Mononuclear cell (primary cell): ENCODE data around the gene SCN2B. TPM values are rescaled to one million over a fixed set of nuclear protein-coding genes. Genes with fewer than 3 reads are reported as not detected.
"Not testable (repeated sequence)": the region's sequence is repeated elsewhere in the genome, so short reads cannot be mapped to it uniquely, and the experiment has no call there.

Source experiments
- H3K27me3 ChIP-seq: 2 replicates; pipeline ENCODE4 v1.6.0; 2011; ENCODE audit warnings: low read length, control low read depth; ENCODE audit not compliant: insufficient read depth
- H3K4me1 ChIP-seq: 2 replicates; pipeline ENCODE4 v1.5.1; 2011; ENCODE audit warnings: mild to moderate bottlenecking, low read length, control low read depth; ENCODE audit not compliant: insufficient read depth
- H3K4me3 ChIP-seq: 2 replicates; pipeline ENCODE4 v1.5.1; 2011; ENCODE audit warnings: mild to moderate bottlenecking, low read length, moderate library complexity
- H3K9me3 ChIP-seq: 2 replicates; pipeline ENCODE4 v1.5.1; 2011; ENCODE audit warnings: low read depth, mild to moderate bottlenecking, control low read depth, low read length
- total RNA-seq: library from RNA; depleted of rRNA; stranded (reverse); fragments of >200 nt; gene quantifications from one replicate; pipeline ENCODE4 v1.2.3, GENCODE V29; 2012

Gene SCN2B
- total RNA-seq, 1 donor, result not detected

DNA sequence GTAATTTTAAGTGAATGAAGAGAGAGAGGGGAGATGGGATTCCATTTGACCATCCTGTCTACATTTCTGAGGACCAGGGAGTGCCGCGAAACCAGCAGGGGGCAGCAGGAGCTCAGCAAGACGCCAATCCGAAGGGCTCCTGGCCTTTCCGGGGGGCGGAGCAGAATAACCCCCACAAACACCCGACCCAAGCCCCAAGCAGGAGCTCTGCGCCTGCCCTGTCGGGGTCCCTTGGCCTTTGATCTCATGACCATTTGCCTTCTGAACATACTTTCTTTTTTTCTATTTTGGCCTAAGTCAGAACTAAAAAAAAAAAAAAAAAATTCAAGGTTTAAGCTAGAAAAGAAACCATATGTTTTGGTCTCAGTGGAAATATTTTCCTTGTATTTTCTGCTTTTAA lies 21.9 kb upstream of the SCN2B start:
- no peaks in the 10 kb centered on the region for H3K9me3 ChIP-seq
- peaks cover 44% of the 10 kb centered on the region for H3K4me1 ChIP-seq
- no peak overlapping the region for H3K4me3 ChIP-seq
- H3K27me3 ChIP-seq, result no peaks in the 10 kb centered on the region

DNA sequence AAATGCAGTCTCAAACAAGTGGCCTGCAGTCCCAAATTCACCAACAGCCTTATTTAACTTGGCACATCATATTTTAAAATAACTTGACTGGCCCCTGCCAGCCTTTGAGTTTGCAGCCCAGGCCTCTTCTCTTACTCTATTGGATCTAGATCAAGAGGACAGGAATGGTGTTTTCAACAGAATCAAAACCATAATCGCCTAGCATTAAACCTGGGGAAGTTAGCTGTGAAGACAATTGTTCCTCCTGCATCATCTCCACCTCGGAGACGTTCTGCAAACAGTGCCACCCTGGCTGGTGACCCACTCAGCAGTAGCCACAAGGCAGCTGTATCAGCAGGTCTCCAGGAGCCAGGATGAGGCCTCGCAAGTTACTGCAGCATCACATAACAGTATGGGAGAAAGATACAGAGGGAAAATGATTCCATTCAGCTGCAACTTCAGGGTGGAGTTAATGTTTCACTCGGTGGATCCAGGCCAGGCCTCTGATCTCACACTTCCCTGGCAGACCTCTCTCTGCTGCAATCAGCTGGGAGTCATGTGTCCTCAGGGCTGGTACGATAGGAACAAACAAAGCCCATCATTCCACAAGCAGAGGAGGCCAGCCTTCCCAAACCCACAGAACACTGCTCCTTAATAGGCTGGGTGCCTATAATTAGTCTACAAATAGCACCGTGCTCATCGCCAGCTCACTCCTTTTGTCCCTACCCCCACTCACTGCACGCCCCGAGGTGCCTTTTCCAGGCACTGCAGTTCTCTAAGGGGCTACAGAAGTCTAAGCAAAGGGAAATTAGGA lies 18.6 kb upstream of the SCN2B start:
- no peak overlapping the region for H3K4me3 ChIP-seq
- H3K9me3 ChIP-seq, result no peaks in the 10 kb centered on the region
- peaks cover 12% of the 10 kb centered on the region for H3K4me1 ChIP-seq
- no peaks in the 10 kb centered on the region for H3K27me3 ChIP-seq

DNA sequence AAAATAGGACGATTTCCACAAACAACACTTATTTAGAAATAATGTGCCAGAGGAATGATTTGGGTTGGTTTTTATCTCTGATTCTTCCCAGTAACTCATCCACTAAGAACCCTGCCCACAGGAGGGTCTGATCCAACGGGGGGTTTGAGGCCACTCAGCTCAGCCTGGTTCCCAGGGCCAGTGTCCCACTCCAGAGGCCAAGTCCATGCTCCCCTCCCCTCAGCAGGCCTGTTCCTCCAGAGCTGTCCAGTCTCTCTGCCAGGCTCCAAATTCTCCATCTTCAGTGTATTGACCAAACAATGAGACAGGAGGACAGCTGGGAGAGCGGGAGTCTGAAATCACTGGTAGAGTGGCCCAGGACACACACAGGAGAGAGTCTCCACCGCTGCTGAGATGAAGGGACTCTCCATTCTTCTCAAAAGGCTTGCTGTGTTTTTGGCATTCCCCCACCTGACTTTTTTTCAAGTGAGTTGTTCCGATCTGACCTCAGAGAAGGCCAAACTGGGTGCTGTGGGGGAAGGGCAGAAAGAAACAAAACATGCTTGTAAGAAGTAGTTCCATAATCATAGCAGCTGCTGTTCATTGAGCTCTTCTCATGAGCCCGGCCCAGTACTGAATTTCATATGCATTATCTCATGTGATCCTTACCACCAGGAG lies 17.6 kb upstream of the SCN2B start:
- Histone ChIP-seq H3K9me3 (no peaks in the 10 kb centered on the region), H3K27me3 (no peaks in the 10 kb centered on the region), H3K4me3 (no peak overlapping the region), H3K4me1 (peaks cover 8% of the 10 kb centered on the region)

DNA sequence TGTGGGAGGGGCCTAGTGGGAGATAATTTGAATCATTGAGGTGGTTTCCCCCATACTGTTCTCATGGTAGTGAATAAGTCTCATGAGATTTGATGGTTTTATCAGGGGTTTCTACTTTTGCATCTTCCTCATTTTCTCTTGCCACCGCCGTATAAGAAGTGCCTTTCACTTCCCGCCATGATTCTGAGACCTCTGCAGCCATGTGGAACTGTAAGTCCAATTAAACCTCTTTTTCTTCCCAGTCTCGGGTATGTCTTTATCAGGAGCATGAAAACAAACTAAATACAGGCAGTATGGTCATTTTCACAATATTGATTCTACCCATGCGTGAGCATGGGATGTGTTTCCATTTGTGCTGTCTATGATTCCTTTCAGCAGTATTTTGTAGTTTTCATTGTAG lies 16.4 kb upstream of the SCN2B start:
- H3K4me1 ChIP-seq, H3K27me3 ChIP-seq, H3K4me3 ChIP-seq, H3K9me3 ChIP-seq: not testable (repeated sequence)

DNA sequence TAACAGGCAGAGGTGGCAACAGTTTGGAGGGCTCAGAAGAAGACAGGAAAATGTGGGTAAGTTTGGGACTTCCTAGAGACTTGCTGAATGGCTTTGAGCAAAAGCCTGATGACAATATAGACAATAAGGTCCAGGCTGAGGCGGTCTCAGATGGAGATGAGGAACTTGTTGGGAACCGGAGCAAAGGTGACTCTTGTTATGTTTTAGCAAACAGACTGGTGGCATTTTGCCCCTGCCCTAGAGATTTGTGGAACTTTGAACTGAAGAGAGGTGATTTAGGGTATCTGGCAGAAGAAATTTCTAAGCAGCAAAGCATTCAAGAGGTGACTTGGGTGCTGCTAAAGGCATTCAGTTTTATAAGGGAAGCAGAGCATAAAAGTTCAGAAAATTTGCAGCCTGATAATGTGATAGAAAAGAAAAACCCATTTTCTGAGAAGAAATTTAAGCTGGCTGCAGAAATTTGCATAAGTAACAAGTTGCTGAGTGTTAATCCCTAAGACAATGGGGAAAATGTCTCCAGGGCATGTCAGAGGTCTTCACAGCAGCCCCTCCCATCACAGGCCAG lies 14.6 kb upstream of the SCN2B start:
- H3K27me3 ChIP-seq, H3K4me3 ChIP-seq, H3K9me3 ChIP-seq: not testable (repeated sequence)
- H3K4me1 ChIP-seq, result peaks cover 21% of the 10 kb centered on the region

DNA sequence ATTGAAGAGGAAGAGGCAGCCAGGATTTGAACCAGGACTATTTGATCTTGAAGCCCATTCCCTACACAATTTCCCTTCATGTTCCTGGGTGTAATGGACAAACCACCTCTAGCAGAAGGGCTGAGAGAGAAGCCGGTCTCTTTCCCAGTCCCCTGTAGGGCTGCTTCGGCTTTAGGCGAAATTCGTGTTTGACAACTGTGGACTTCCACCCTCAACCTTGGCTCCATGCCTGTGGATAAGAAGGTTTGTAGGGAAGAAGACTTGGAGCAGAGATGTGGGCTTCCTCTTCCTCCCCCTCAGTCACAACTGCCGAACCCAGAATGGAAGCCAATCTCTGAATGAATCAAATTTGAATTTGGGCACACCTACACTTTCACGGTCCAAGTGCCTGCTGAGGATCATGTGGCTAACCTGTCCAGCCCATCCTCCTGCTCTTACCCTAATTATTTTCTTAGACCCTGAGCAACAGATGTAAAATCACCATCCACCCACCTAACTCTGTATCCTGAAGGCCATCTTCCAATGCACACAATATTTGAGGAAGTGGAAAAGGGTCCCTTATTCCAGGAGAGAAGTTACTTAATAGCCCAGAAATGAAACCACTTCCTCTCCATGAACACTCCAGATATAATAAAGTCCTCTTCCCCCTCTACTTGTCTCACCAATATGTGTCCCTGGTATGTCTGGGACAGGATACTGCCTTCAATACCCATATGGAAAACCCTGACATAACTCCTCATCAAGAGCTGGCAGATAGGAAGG lies 10.1 kb upstream of the SCN2B start:
- no peak overlapping the region for H3K4me3 ChIP-seq
- no peaks in the 10 kb centered on the region for H3K27me3 ChIP-seq
- H3K4me1 ChIP-seq, result peaks cover 52% of the 10 kb centered on the region
- H3K9me3 ChIP-seq, result no peaks in the 10 kb centered on the region

DNA sequence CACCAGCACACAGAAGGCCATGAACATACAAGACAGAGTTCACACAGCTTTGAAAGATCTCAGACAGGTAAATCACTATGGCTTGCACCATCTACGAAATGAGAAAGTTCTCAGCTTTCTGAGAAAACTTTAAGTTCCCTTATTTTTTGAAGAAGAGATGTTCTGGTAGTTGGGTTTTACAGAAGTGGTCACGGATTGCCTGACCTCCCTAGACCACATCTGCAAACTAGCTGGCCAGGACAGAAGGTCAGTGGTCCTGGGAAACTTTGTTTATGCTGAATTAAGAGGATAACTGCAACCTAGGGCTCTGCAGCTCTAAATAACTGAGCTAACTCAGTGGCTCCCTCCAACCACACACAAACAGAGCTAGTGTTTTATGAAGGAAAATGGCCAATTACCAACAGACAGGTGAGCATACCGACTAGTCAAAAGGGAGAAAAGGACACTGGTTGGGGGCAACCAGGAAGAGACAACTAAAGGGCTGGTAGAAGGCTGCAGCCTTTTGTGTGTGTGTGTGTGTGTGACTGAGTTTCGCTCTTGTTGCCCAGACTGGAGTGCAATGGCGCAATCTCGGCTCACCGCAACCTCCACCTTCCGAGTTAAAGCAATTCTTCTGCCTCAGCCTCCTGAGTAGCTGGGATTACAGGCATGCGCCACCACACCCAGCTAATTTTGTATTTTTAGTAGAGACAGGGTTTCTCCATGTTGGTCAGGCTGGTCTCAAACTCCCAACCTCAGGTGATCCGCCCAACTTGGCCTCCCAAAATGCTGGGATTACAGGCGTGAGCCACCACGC lies 8.5 kb upstream of the SCN2B start:
- no peaks in the 10 kb centered on the region for H3K27me3 ChIP-seq
- no peak overlapping the region for H3K4me3 ChIP-seq
- H3K9me3 ChIP-seq, result no peaks in the 10 kb centered on the region
- H3K4me1 ChIP-seq, result peaks cover 65% of the 10 kb centered on the region

DNA sequence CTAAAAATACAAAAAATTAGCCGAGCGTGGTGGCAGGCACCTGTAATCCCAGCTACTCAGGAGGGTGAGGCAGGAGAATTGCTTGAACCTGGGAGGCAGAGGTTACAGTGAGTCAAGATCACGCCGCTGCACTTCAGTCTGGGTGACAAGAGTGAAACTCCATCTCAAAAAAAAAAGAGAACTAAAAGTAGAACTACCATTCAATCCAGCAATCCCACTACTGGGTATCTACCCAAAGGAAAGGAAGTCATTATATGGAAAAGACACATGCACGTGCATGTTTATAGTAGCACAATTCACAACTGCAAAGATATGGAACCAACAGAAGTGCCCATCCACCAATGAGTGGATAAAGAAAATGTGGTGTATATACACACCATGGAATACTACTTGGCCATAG lies 7.3 kb upstream of the SCN2B start:
- not testable (repeated sequence) for H3K4me3 ChIP-seq, H3K9me3 ChIP-seq, H3K27me3 ChIP-seq
- peaks cover 66% of the 10 kb centered on the region for H3K4me1 ChIP-seq

DNA sequence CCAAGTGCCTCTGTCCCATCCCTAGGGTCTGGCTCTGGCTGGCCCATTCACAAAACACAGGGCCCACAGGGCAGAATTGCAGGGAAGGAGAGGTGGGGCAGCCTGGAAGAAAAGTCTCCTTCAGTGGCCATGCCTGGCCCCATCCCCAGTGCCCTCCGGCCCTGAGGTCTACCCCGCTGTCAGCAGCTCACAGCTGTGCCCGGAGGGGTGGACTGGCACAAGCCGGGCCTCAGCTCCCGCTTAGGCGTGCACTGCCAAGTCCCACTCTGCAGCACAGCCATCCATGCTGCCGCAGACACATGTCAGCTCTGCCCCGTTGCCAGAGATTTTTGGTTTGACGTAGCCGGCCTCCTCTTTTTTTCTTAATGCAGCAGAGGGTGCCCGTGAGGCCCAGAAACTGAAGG lies 3.9 kb upstream of the SCN2B start:
- Histone ChIP-seq H3K9me3 (no peaks in the 10 kb centered on the region), H3K4me1 (peaks cover 40% of the 10 kb centered on the region), H3K27me3 (no peaks in the 10 kb centered on the region), H3K4me3 (no peak overlapping the region)

DNA sequence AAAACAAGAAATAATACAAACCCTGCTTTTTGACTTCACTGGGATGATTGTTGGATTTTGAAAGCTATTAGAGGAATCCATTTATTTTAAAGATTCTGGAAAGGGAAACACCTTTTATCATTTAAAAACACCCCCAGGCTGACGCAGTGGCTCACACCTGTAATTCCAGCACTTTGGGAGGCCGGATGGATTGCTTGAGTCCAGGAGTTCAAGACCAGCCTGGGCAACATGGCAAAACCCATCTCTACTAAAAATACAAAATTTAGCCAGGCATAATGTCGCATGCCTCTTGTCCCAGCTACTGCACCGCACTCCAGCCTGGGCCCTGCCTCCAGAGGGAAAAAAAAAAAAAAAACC lies 317 bp upstream of the SCN2B start:
- Histone ChIP-seq H3K27me3 (no peaks in the 10 kb centered on the region), H3K9me3 (no peaks in the 10 kb centered on the region), H3K4me1 (peaks cover 27% of the 10 kb centered on the region), H3K4me3 (no peak overlapping the region)

DNA sequence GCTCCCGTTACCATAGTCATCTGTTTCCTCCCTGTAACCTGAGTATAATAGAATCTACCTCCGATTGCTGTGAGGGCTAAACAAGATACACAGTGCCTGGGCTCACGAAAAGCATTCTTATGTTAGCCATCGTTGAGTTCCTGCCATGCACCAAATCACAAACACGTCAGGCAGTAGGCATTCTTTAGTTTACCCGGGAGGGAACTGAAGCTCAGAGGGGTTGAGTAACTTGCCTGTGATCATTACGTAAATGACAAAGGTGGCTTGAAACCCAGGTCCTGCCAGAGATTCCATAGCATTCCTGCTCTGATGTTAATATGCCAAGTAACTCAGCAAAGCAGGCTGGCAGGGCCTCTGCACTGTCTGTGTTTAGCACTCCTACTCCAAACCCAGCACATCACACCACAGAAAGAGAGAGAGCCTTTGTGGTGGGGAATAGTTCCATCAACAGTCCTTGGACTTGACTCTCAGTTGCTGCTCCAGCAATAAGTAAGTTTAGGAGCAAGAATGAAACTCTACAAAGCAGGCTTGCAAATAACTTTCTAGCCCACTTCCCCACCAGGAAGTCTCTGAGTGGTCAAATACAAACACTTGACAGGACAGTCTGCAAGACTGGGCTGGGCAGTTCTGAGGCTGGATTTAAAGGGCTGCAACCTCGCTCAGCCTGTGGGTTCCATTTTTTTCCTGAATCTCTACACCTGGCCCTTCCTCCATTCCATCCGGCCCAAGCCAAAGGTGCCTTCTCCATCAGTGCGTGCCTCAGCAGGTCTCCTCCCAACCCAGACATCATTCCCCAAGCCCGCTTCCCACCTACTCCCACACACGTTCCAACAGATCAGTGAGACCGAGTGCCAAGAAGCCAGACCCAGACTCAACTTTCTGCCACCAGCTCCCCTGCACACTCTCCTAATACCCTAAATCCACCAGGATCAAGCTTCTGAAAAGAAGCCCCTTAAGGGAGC lies 1.1 kb downstream of the SCN2B start:
- Histone ChIP-seq H3K9me3 (no peaks in the 10 kb centered on the region), H3K4me1 (peaks cover 22% of the 10 kb centered on the region), H3K27me3 (no peaks in the 10 kb centered on the region)

DNA sequence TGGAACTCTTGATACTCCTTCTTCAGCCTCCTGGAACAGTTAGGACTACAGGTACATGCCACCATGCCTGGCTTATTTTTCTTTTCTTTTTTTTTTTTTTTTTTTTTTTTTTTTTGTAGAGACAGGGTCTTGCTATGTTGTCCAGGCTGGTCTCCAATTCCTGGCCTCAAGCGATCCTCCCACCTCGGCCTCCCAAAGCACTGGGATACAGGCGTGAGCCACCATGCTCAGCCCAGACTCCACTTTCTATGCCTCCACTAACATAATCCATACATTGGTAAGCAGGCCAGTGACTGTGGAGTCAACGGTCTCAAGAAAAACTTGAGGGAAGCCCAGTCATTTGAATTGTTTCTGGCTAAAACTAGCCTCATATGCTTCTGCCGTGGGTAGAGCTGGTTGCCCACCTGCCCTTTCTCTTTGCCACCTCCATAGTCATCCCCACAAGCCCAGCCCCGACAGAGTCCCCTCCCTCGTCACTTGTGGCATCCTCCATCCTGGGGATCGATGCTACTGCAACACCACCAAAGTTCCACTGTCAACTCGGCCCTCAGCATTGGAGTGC lies 2.4 kb downstream of the SCN2B start:
- H3K27me3 ChIP-seq, result no peaks in the 10 kb centered on the region
- no peak overlapping the region for H3K4me3 ChIP-seq
- H3K4me1 ChIP-seq, result peaks cover 17% of the 10 kb centered on the region
- H3K9me3 ChIP-seq, result no peaks in the 10 kb centered on the region

More for the DNA sequence above, 1.1 kb downstream of the SCN2B start:
- no peak overlapping the region for H3K4me3 ChIP-seq

DNA sequence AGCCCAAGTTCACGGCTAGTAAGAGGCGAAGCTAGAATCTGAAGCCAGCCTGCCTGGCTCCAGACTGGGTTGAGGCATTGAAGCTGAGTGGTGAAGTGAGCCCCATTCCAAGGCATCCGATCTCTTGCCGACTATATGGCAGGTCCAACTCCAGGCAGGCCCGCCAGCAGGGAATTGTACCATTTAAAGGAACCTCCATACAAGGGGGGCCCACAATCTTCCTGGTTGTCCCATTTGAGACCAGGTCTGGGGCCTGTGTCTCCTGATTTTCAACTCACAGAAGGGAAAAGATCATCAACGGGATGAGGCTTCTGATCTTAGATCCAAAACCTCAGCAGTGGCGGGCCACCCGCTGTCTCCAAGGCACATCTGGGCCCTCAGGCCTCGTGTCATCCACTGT lies 4.1 kb downstream of the SCN2B start:
- Histone ChIP-seq H3K4me3 (no peak overlapping the region), H3K9me3 (no peaks in the 10 kb centered on the region), H3K4me1 (peaks cover 17% of the 10 kb centered on the region), H3K27me3 (no peaks in the 10 kb centered on the region)
